Gastroesophageal sphincter (tissue), 3 donors: ENCODE measurements around the gene CLSTN2.

Experiments used
- EP300 ChIP-seq: sonication (generic); formaldehyde crosslinking; IDR thresholded peaks from one replicate; pipeline ENCODE4 v1.6.1; 2017; ENCODE audit warnings: antibody characterized with exemption, mild to moderate bottlenecking
- POLR2A ChIP-seq, 2 donors: fragments of 450-650 bp; IDR thresholded peaks; one replicate each; pipeline ENCODE4 v1.6.1; 2017; ENCODE audit warnings: antibody characterized with exemption in 2 of 2, mild to moderate bottlenecking in 2 of 2, moderate library complexity in 1 of 2
- POLR2AphosphoS5 ChIP-seq: sonication (generic); formaldehyde crosslinking; IDR thresholded peaks from one replicate; pipeline ENCODE4 v1.6.1; 2017; ENCODE audit warnings: antibody characterized with exemption
- TF ChIP-seq, protein P1 (sequence below), 4 experiments: fragments of 200-600 bp in 2 of 4; fragments of 450-650 bp in 2 of 4; sonication (generic) in 1 of 4; IDR thresholded peaks; one replicate each; pipeline ENCODE4 v1.5.1; 2017 to 2019; ENCODE audit warnings: antibody characterized with exemption in 4 of 4, mild to moderate bottlenecking in 2 of 4, moderate library complexity in 2 of 4

DNA sequence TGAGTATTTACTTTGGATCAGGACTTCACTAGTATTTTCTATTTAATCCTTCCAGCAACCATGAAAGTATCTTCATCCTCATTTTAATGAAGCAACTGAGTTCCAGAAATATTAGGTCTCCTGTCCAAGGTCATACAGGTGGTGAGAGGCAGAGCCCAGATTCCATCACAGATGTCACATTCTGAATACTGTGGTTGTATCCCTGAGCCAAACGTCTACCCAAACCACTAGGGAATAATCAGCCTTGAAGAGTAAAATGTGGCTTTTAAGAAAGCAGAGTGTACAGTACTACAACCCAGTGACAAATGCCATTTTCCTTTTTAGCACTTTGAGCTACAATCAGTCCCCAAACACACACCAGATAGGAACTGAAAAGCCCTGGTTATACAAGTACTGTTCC is 649.6 kb downstream of the CLSTN2 start:
- TF ChIP-seq, protein P1, sequence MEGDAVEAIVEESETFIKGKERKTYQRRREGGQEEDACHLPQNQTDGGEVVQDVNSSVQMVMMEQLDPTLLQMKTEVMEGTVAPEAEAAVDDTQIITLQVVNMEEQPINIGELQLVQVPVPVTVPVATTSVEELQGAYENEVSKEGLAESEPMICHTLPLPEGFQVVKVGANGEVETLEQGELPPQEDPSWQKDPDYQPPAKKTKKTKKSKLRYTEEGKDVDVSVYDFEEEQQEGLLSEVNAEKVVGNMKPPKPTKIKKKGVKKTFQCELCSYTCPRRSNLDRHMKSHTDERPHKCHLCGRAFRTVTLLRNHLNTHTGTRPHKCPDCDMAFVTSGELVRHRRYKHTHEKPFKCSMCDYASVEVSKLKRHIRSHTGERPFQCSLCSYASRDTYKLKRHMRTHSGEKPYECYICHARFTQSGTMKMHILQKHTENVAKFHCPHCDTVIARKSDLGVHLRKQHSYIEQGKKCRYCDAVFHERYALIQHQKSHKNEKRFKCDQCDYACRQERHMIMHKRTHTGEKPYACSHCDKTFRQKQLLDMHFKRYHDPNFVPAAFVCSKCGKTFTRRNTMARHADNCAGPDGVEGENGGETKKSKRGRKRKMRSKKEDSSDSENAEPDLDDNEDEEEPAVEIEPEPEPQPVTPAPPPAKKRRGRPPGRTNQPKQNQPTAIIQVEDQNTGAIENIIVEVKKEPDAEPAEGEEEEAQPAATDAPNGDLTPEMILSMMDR (IDR thresholded peaks at IDR 0.05), result no peak
- TF ChIP-seq POLR2AphosphoS5, result no peak
- no peak for TF ChIP-seq POLR2A (IDR thresholded peaks at IDR 0.05)
- no peak for TF ChIP-seq EP300
